HPDE6-E6E7 (cell line): ENCODE data around the gene GEN1.

Experiments used
- DNase-seq: peaks from one replicate; pipeline ENCODE4 v3.0.0; 2011; ENCODE audit warnings: missing footprints; ENCODE audit errors: extremely low spot score

The GEN1 gene

GRCh38 chr2:17795309-17795708 lies 41.4 kb downstream of the GEN1 start:
- DNase-seq = no peak

GRCh38 chr2:17798338-17798737 lies 44.4 kb downstream of the GEN1 start:
- DNase-seq = no peak

- no peak for DNase-seq
Measured at GRCh38 chr2:17799301-17800120, 45.6 kb downstream of the GEN1 start.

DNA sequence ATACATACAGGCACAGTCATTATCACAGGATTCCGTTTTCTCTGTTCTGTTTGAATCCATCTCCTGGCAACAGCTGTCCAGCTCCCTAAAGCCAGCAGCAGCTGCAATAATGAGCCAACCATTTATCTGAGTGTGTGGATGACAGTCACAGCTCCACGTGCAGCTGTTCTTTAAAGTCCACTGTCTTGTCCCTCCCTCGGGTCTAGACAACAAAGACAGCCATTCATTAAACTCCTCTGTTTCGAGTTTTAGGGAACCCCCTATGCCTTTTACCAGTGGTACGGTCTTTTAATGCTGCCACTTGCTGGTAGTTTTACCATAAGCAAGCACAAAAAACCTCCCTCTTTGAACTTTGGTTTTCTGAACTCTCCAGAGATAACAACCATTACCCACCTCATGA lies 46.3 kb downstream of the GEN1 start:
- DNase-seq = no peak

DNA sequence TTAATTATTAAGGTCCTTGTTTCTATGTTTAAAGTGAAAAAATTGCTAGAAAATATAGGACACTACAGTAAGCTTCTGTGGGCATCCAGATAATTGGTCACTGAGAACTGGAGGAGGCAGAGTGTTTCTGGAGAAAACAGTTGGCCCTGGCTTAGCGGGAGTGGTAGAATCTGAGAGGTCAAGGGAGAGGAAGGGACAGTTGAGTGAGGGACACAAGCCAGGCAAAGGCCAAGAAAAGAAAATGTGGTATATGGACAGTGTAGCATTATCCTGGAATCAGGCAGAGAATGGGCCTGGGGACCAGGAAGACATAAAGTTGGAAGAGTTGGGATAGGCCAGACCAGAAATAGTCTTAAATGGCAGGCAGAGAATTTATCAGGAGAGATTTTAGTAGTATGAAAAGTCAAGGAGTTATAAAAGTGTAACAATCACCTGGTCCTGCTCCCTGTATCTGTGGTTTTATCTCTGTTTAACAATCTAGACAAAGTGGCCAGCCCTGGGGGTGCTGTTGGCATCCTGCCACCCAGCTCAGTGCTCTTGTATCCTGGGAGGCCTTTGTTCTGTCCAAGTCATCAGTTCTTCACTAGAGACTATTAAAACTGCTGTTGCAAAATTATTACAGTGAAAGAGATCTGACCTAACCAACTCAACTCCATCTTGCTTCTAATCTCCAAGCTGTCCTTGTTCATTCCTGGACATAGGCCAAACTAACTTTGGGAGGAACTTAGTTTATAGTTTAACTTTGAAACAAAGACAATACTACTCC lies 46.9 kb downstream of the GEN1 start:
- no peak for DNase-seq

DNA sequence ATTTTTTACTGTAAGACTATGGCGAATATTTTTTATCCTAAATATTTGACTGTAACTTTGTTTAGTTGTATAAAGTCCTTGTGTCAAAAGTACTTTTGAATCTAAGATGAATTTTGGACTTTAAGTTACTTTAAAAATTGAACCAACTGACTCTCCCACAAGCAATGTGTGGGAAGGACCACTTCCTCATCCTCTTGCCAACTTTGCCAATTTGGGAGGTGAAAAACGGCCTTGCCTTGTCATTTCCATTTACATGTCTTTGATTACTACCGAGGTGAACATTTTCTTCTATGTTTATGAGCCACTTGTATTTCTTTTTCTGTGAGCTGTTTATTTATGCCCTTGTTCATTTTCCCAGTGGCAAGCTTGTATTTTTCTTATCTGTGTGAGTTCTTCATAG lies 49.6 kb downstream of the GEN1 start:
- DNase-seq = no peak

GRCh38 chr2:17804358-17804757 lies 50.4 kb downstream of the GEN1 start:
- no peak for DNase-seq

DNA sequence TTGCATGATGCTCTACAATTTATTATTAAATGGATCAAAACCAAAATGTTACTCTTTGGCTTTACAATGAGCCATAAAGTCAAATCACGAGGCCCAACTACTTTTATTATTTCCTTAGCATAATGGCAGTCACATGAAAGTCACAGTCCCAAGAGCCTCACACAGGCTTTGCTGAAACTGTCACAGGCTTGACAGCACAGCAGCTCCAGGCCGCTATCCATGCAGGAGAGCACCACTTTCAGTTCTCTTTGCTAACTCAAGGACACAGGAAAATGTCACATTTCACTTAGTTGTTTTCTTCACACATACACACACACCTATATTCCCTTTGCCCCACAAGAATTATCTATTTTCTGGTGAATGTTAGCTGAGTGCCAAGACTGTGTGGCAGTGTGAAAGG lies 51.2 kb downstream of the GEN1 start:
- DNase-seq = no peak

DNA sequence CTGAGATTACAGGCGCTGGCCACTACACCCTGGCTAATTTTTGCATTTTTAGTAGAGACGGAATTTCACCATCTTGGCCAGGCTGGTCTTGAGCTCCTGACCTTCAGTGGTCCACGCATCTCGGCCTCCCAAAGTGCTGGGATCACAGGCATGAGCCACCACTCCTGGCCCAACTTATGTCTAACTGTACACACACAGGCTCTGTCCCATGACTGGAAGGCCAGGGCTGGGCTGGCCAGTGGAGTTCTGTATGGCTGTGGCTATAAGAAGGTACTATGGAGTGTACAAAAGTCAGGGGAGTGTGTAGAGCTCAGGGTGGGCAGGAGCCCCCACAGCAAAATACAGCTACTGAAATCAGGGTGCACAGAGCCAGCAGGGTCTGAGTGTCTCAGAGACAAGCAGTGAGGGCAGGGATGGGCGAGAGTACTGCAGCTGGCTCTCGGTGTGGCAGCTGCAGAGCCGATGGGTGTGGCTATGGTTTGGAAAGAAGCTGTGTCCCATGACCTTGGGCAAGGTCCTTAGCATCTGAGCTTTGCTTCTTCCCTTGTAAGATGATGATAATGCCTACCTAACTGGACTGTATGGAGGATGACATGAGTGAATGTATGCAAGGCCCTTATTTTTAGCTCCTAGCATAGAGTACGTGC lies 51.9 kb downstream of the GEN1 start:
- no peak for DNase-seq

DNA sequence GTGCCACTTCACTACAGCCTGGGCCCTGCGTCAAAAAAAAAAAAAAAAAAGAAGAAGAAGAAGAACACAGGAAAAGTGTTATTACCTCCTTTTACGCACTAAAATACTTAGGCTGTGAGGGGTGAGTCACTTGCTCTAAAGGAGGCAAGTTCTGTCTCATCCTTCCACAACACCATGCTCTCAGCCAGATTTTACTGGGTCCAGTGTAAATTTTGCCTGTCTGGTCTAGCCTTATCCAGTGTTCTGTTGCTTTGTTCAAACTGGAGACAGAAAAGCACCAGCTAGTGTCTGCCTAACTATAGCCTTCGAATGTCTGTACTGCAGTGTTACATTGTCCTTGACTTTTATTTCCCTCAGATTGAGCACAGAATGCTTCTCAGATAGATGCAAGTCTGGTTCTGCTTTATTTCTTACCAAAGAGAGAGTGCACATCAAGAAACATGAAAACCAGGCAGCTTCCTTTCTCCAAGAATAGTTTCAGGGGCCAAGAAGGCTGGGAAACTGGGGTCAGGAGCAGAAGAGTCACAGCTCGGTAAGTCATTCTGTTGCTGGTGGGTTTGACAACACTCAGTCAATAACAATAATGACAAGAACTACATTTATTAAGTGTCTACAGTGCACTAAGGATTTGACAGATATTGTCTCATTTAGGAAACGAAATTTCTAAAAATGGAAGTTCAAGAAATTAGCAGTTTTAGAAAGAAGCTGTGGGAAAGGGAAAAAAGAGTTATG lies 59.2 kb downstream of the GEN1 start:
- DNase-seq = peak; percentile 73

- DNase-seq = no peak
Measured at GRCh38 chr2:17813742-17814473, 60.0 kb downstream of the GEN1 start.

DNA sequence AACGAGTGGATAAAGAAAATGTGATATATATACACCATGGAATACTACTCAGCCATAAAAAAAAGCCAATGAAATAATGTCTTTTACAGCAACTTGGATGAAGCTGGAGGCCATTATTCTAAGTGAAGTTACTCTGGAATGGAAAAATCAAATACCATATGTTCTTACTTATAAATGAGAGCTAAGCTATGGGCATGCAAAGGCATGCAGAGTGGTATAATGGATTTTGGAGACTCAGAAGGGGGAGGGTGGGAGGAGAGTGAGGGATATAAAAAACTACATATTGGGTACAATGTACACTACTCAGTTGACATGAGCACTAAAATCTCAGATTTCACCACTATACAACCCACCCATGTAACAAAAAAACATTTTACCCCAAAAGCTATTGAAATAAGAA lies 60.7 kb downstream of the GEN1 start:
- no peak for DNase-seq

DNA sequence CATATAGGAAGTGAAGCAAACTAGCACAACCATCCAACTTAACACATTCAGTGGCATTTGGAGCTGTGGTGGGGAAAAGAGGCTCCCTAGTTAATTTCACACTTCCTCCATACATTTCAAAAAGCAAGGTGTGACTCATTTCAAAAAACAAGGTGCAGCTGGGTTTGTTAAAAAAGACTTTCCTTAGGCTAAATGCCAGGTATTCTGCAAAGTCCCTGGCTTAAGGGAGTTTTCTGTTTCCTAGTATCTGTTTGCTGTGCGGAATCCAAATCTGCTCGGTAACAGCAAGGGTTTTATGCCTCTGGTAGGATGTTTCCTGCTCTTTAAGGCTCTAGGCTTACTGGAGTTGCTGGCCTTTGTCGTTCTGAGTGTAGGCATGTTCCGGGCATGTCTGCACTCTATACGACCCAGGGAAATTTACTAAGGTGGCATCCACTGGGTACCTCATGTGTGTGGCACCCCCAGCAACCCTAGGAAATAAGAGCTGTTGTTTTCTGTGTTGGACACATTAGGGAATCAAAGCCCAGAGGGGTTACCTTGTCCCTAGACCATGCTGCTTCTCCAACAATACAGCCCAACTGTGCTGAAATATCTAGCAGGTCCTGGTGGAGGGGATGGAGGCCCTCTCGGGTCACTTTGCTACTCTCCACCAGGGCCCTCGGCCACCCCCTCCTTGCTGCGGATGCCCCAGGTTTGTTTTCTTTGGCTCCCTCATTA lies 61.7 kb downstream of the GEN1 start:
- peak; percentile 45 for DNase-seq

DNA sequence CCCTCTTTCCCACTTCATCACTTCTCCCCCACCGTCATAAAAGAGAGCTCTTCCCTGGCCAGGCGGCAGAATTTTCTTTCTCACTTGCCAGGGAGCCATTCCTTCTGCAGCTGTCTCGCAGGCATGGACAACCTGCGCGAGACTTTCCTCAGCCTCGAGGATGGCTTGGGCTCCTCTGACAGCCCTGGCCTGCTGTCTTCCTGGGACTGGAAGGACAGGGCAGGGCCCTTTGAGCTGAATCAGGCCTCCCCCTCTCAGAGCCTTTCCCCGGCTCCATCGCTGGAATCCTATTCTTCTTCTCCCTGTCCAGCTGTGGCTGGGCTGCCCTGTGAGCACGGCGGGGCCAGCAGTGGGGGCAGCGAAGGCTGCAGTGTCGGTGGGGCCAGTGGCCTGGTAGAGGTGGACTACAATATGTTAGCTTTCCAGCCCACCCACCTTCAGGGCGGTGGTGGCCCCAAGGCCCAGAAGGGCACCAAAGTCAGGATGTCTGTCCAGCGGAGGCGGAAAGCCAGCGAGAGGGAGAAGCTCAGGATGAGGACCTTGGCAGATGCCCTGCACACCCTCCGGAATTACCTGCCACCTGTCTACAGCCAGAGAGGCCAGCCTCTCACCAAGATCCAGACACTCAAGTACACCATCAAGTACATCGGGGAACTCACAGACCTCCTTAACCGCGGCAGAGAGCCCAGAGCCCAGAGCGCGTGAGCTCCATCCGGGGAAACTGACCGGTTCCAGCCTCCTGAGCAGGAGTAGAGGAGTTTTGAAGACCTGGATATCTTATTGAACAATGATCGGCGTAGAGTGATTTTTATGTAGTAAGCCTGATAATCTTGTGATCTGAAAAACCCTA lies 62.7 kb downstream of the GEN1 start, which contains the start of gene MSGN1:
MSGN1 (plus strand) TSS at position 65 of the 850 bp plus-strand sequence; CDS start at position 124, 59 bp downstream.
- no peak for DNase-seq

GRCh38 chr2:17818235-17818815 lies 64.4 kb downstream of the GEN1 start:
- DNase-seq = no peak

DNA sequence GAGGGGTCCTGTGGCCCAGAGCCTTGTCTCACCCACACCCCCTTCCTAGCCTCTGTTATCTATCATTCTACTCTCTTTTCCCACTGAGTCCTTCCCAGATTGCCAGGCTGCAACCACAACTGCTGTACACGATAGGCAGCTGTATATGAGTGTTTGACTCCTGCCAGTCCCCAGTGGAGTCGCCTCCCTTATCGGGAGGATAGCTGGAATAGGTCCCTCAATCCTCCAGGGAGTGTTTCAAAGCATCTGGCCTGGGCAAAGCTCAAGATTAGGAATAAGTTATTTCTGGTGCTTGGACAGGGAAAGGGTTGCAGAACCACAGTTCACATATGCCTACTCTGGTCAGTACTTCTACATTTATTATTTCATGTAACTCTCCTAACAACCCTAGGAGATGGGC lies 67.1 kb downstream of the GEN1 start:
- no peak for DNase-seq

- DNase-seq = no peak
Measured at GRCh38 chr2:17821535-17822444, 67.9 kb downstream of the GEN1 start.
